ENCODE data around the gene HSP90B1.

Gene HSP90B1

GRCh38 chr12:103973909-103974308 lies 43.7 kb downstream of the HSP90B1 start:
- no peak for DNase-seq (ENCODE audit: low read depth)

GRCh38 chr12:103975368-103975767 lies 45.2 kb downstream of the HSP90B1 start:
- no peak for DNase-seq (ENCODE audit: low read depth)

GRCh38 chr12:103978384-103978982 lies 48.3 kb downstream of the HSP90B1 start:
- DNase-seq (ENCODE audit: low read depth), result no peak

GRCh38 chr12:103986829-103987228 lies 56.6 kb downstream of the HSP90B1 start:
- peak; percentile 30 for DNase-seq (ENCODE audit: low read depth)

GRCh38 chr12:103994235-103994634 lies 64.0 kb downstream of the HSP90B1 start:
- no peak for DNase-seq (ENCODE audit: low read depth)

GRCh38 chr12:103996595-103996994 lies 66.4 kb downstream of the HSP90B1 start:
- no peak for DNase-seq (ENCODE audit: low read depth)

- DNase-seq (ENCODE audit: low read depth), result no peak
Observed at GRCh38 chr12:103997286-103997900, 67.2 kb downstream of the HSP90B1 start.
